NCI-H1048 (cell line): ENCODE results near the gene GPR155.

Experiments
- DNase-seq: peaks from one replicate; lab custom pipeline; 2025; lab: John Stamatoyannopoulos, UW

GPR155 gene, protein sequence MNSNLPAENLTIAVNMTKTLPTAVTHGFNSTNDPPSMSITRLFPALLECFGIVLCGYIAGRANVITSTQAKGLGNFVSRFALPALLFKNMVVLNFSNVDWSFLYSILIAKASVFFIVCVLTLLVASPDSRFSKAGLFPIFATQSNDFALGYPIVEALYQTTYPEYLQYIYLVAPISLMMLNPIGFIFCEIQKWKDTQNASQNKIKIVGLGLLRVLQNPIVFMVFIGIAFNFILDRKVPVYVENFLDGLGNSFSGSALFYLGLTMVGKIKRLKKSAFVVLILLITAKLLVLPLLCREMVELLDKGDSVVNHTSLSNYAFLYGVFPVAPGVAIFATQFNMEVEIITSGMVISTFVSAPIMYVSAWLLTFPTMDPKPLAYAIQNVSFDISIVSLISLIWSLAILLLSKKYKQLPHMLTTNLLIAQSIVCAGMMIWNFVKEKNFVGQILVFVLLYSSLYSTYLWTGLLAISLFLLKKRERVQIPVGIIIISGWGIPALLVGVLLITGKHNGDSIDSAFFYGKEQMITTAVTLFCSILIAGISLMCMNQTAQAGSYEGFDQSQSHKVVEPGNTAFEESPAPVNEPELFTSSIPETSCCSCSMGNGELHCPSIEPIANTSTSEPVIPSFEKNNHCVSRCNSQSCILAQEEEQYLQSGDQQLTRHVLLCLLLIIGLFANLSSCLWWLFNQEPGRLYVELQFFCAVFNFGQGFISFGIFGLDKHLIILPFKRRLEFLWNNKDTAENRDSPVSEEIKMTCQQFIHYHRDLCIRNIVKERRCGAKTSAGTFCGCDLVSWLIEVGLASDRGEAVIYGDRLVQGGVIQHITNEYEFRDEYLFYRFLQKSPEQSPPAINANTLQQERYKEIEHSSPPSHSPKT

DNA sequence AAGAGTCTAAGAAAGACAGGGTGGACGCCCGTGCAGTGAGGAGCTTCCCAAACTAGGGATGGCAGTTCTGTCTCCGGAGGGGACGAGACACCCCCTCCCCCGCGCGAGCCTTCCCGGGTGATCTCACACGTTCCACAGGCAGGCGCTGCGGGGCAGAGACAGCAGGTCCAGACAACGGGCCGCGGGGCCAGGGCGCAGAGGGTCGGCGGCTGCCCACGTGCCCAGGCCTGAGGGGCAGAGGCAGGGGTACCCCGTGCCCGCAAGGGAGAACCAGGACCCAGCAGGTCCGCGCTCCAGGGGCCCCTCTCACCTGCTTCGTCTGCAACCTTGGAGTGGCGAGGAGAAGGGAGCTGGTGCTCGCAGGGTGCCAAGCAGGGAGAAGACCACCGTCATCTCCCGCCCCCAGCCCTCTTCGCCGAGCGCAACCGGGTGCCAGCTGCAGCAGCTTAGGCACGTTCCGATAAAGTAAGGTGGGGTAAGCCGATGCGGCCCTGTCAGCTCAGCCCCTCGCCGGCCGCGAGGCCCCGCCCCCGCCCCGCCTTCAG is at the start of gene GPR155:
Gene GPR155, minus strand, starts transcription at position 467 of the 545 bp plus-strand sequence. CDS start 5,073 bp downstream, outside the sequence.
- DNase-seq: no peak

GRCh38 chr2:174535757-174536703 is 49.2 kb upstream of the GPR155 start:
- no peak for DNase-seq

DNA sequence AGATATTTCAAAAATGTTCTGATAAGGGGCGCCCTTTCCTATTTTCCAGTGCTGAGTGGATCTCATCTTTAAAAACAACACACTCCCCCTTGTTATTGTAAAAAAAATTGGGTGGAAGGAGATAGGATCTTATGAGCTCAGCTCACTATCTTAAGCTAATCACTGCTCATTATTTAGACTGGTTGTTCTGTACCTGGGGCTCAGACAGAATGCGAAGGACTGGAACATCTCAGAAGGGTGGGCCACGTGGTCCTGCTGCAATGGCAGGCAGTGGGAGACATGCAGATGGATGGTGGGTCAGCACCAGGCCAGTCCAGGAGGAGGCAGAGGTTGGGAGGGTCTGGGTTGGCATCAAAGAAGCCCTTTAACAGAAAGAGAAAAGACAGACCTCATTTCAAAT is 48.3 kb upstream of the GPR155 start:
- no peak for DNase-seq

- no peak for DNase-seq
Observed at GRCh38 chr2:174529916-174530315, 43.1 kb upstream of the GPR155 start.

DNA sequence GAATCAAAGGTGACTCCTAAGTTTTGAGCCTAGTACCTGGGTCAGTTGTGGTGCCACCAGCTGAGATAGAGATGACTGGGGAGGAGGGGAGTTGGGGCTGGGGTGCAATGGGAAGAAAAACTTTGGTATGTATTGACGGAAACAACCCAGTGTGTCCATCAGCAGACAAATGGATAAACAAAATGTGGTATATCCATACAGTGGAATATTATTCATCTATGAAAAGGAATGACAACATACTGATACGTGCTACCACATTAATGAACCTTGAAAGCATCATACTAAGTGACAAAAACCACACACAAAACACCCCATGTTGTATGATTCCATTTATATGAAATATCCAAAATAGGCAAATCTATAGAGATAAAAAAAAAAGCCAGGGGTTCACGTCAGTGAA is 41.1 kb upstream of the GPR155 start:
- DNase-seq: no peak

GRCh38 chr2:174527101-174527721 is 40.4 kb upstream of the GPR155 start:
- DNase-seq: no peak

GRCh38 chr2:174524527-174524926 is 37.7 kb upstream of the GPR155 start:
- DNase-seq: no peak

GRCh38 chr2:174522553-174522952 is 35.7 kb upstream of the GPR155 start:
- DNase-seq: no peak

DNA sequence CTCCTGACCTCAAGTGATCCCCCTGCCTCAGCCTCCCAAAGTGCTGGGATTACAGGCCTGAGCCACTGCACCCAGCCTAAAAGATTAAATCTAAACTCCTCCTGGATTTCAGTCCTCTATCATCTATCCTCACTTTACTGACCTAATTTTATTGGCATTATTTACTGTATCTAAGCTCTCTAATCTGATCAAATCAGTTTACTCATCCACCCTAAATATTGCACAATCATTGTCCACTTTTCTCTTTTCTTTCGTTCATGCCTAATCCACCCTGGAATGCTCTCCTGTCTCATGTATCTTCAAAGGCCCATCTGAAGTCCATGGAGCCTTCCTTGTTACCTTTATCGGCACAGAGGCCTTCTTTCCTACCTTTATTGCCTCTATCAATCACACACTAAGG is 31.6 kb upstream of the GPR155 start:
- no peak for DNase-seq

DNA sequence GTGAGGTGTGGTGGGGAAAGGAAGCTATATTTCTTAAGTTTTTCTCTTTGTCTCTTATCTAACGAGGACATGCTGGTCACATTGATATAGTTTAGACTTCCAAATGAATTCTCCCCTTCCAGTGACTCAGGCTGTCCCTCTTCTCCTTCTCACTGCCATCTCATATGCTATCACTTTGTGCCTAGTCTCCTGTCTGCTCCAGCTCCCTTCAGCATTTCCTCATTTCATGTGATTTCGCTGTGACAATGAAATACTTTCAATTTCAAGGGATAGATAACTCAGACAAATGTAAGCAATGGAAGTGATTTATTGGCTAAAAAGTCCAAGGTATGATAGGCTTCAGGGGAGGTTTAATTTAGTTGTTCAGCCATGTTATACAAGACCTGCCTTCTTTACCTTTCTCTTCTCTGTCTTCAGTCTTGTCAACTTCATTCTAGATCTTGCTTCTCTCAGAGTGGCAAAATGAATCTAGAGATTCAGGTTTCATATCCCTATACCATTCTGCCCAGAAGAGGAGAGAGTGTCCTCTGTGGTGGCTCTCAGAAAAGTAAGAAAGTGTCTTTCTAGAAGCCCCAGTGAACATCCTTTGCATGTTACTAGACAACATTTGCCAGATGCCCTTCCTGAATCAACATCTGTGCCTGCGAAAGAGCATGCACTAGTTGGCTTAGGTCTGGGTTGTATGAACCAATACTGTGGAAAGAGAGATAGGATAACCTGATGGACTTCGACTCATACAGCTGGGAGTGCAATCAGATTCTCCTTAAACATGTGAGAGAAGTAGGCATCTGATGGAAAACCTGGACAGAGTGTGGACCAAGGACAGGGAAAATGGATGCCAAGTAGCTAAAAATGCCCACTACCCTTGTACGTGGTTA is 29.9 kb upstream of the GPR155 start:
- DNase-seq: no peak

- DNase-seq: no peak
Observed at GRCh38 chr2:174512345-174512744, 25.5 kb upstream of the GPR155 start.

DNA sequence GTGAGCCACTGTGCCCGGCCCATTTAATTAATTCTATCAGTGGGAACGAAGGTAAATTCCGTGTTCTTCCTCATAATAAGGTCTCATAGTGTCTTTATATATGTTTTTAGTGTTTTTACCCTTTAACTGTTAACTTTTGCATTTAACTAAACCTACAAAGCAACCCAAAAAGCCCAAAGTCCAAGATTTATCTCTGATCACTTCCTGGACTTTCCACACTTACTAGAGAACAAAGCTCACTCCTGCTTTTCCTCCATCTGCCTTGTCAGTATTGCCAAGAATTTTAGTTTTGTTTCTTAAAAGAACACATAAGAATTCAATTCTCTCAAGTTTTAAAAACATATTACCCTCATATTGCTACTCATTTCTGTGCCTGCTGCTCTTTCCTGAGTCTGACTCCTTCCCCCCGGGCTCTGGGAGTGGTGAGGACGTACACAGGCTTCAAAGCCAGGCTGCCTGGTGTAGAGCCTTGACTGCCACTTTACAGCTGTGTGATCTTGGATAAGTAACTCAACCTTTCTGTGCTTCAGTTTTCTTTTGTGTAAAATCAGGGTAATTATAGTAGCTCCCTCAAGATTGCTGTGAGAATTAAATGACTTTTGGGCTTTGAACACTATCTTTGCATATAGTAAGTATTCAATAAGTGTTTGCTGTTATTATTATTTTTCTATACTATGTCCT is 24.9 kb upstream of the GPR155 start:
- DNase-seq: no peak

- DNase-seq: no peak
Observed at GRCh38 chr2:174510583-174511189, 23.9 kb upstream of the GPR155 start.

- DNase-seq: no peak
Observed at GRCh38 chr2:174503161-174503809, 16.5 kb upstream of the GPR155 start.

- no peak for DNase-seq
Observed at GRCh38 chr2:174499371-174499770, 12.5 kb upstream of the GPR155 start.

DNA sequence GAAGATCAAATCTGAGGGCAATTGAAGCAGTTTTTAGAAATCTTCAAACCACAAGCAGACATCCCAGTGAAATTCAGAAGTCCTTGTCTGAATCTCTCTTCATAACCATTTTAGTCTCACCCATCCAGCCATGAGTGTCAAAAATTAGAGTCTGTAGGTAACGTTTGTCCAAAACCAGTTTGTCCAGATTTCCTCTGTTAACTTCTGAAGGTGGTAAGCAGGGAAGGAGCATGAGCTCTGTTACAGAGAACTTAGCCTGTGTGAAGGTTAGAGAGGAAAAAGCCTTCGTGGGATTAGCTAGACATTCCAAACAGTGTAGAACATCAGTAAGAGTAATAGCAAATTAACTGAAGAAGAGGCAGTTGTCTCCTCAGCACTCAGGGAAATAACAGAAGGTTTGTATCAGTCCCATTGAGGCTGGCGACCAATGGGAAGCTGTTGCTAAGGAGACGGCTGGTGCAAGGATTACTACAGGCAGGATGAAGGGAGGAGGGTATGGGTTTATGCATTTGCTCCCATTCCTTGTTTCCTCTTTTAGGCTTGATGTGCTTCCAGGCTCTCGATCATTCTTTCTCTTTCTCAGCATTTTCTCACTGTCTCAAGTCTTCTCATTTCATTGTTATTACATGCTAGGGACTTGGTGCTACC is 8.7 kb upstream of the GPR155 start:
- DNase-seq: no peak

DNA sequence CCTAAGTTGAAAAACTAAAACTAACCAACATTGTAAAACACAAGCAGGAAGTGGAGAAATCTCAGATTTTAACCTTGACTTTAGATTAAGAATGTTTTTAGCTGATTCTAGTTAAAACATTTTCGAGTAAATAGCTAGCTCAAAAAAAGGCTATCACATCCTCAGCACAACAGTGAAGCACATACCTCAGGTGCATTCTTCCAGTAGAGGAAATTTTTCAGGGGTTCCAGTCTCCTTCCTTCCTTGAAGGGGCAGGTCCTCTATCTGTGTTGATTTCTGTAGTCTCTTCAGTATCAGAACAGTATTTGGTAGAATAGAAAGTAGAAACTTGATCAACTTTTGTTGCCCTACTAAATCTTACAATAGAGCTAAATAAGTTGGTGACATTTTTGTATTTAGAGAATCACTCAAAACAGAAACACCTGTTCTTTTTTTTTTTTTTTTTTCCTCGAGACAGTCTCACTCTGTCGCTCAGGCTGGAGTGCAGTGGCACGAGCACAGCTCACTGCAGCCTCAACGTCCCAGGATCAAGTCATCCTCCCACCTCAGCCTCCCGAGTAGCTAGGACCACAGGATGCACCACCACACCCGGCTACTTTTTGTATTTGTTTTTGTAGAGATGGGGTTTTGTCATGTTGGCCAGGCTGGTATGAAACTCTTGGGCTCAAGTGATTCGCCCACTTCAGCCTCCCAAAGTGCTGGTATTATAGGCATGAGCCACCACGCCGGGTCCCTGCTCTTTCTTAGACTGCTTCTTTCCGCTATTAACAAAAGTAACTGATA is 6.9 kb upstream of the GPR155 start:
- no peak for DNase-seq
